ENCODE results near the gene IFIH1.

IFIH1 gene

DNA sequence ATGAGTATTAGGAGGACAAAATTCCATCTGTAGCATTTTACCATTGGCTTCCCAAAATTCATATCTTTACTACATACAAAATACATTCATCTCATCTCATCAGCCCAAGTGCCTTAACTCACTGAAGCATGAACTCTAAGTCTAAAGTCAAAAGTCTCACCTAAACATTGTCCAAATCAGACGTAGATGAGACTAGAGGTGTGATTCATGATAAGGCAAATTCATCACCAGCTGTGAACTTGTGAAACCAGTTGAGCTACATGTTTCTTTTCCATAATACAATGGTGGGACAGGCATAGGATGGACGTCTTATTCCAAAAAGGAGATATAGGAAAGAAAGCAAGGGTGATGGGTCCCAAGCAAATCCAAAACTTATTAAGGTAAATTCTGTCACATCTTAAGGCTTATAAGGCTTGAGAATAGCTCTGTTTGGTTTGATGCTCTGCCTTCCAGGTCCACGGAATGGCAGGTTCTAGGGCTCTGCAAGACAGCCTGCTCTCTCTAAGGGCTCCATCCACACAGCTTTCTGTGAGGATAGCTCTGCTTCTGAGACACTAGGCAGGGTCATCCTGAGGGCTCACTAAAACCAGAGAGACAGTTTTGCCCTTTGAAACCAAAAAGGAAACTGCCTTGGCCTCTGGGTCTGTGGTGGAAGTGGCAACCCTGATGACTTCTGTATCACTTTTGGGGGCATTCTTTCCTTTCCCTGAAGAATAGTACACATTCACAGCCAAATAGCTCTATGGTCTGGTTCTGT, 9.6 kb downstream of the IFIH1 start:
- no peak for DNase-seq (ENCODE audit: low spot score)

DNA sequence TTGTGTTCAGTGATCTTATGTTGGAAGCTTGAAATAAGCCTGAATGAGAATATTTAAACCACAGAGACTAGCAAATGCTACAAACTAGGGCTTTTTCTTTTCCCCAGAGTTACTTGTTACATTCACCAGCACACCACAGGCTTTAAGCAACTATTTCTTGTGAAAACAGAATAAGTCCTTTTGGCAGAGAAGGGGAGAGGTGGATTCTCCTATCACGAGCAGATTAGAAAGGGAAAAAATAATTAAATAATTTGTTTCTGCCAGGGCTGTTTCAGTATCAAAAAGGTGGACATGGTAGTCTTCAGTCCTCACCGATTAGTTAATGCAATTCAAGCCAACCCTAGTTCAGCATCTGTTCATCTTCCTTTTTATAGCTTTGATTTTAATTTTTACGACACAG, 12.6 kb downstream of the IFIH1 start:
- DNase-seq (ENCODE audit: low spot score) = no peak

DNA sequence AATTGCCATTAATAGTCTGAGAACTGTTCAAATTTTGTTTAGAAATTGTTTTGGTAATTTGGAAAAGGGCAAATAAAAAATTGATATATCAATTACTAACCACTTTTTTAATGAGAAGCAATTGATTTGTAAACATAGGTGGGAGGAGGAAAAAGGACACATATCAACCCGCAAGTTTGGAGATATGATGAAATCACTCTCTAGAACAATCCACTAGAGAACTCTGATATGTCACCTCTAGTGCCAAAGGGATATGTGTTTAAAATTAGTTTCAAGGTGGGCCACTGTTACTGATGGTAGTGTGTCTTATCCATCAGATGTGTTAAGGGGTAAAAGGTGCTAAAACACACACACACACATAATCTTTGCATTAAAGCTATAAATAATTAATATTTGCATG, 16.6 kb downstream of the IFIH1 start:
- no peak for DNase-seq (ENCODE audit: low spot score)

DNA sequence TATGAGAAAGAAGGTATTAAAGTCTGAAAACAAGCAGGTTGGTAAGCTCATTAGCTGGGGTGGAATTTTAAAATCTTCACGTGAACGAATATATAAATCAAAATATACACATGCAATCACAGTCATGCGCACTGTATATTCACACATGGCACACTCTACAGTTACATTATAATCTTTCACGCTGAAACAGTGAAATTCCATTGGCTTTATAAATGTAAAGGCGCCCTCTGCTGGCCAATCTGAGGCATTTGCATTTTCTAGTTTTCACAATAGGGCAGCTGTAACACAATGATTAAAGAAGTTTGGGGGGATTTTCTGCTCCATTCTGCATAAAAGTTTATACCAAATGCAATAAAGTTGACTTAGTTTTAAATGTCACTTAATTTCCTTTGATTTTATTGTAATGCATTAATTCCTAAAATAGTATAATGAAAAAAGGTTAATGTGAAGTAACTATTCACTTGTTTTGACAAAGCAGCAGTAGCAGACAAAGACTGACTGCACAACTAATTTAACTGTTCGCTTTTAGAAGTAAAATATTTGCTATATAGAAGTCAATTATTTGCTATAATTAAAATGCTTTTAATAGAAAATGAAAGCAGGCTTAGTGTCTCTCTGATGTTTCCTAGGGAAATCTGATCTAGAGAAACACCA, 17.2 kb downstream of the IFIH1 start:
- peak; percentile 29 for DNase-seq (ENCODE audit: low spot score)

DNA sequence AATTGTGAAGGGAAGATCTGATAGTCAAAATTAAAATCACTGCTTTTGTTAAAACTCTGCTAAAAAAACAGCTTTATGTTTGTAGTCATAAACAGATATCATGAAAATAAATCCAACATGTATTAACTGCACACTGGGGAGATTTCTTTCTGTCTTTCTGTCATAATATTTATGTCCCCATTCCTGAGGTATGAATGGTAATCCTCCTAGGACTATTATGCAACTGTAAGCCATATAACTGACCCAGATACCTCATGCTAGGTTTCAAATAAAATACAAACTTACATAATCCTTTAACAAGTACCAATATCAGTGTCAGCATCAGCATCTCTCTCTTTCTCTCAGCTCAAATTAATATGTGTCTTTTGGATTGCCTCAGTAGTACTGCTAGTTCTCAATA, 18.2 kb downstream of the IFIH1 start:
- no peak for DNase-seq (ENCODE audit: low spot score)

DNA sequence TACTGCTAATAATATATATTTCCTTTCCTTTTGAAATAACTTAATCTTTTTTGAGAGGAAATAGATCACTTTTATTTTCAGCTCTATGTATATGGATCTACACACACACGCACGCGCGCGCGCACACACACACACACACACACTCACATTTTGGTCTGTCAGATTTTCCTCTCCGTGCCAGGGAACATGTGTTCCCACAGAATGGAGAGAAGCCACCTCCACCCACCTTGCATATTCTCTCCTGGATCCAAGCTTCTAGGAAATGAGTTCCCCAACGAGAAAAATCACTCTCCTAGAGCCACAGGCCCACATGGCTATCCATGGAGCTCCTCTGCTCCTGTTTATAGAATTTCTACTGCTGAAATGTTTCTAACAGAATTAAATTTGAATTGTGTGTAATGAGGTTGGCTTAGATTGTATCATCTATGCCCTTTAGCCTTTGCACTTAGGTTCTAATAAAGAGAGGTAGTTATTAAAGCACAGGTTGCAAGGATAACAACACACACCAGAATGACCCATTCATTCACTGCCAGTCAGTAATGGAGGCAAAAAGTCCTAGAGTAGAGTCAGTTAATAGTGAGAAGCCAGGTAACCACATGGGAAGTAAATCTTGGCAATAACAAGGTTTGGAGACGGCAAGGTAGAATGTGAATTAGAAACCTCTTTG, 19.7 kb downstream of the IFIH1 start:
- no peak for DNase-seq (ENCODE audit: low spot score)

DNA sequence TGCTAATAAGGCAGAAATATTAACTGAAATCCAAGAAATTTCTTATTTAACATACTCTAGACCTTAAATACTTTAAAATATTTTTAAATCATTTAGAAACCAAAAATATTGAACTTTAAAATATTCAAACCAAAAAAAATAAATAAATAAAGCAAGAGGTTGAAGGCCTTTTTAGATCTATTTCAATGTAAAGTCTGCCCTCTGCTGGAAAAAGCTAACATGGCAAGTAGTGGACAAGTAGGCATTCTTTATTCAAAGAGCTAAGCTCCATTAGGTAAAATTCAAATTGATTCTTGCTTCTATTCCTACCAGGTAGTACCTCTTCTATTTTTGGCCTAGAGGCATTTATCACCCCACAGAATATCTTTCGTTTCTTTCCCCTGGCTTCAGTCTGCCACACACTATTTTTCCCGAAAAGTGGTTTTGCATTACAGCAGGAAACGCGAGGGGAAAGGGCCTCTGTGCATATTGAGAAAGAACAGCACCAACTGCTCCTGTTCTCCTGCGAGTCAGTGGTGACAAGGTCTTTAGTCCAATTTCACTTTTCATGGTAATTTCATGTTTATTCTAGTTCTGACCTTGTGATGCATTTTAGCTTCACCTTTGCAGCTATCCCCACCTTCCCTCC, 20.4 kb downstream of the IFIH1 start:
- DNase-seq (ENCODE audit: low spot score) = peak; percentile 26

DNA sequence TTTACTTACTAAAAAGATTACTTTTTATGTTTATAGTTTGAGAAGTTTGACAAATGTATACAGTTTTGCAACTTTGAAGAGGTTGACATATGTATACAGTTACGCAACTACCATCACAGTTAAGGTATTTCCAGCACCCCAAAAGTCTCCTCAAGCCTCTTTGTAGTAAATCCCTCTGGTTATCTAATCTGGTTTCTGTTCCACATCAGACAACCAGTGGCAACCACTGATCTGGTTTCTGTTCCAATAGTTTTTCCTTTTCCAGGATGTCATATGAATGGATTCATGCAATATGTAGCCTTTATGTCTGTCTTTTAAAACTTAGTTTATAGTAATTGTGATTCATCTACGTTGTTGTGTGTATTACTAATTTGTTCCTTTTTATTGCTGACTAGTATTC, 23.5 kb downstream of the IFIH1 start:
- DNase-seq (ENCODE audit: low spot score) = no peak

DNA sequence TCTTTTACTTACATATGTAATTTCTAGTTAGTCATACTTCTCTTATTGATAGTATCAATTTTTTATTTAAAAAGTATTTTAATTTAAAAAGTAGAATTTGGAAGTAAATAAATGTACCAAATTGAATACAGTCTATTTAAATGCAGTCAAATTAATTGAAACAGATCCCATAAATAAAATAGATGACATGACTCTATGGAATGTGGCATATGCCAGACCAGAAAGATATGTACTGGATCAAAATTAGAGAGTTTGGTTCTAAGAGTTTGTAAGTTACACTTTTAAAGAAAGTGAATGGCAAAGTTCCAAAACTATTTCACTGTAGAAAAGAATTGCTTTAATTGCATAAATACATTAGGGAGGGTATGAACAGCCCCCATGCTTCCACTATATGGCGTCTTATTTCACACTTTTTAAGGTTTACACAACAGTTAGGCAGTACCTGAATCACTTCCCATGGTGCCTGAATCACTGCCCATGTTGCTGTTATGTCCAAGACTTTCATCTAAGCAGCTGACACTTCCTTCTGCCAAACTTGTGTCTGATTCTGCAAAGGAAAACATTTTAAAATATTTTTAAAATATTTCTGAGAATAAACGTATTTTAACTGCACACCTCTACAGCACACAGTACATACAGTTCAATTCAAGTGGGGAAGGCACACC, 25.2 kb downstream of the IFIH1 start:
- no peak for DNase-seq (ENCODE audit: low spot score)

DNA sequence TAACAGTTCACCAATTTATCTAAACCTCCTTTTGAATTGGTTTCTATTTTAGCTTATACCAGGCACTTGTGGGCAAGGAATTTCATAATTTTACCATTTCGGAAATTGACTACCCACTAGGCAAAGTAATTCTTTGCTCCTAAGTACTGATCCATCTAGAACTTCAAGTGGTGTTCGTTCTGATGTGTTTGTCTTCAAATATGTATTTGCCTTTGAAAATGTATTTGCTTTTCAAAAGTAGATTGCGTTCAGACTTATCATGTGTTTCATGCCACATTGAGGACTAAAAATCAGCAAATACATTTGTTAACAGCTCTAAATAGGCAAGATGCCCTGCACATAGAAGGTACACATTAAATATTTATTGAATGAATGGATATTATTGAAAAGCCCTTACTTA, 26.7 kb downstream of the IFIH1 start:
- DNase-seq (ENCODE audit: low spot score) = no peak

DNA sequence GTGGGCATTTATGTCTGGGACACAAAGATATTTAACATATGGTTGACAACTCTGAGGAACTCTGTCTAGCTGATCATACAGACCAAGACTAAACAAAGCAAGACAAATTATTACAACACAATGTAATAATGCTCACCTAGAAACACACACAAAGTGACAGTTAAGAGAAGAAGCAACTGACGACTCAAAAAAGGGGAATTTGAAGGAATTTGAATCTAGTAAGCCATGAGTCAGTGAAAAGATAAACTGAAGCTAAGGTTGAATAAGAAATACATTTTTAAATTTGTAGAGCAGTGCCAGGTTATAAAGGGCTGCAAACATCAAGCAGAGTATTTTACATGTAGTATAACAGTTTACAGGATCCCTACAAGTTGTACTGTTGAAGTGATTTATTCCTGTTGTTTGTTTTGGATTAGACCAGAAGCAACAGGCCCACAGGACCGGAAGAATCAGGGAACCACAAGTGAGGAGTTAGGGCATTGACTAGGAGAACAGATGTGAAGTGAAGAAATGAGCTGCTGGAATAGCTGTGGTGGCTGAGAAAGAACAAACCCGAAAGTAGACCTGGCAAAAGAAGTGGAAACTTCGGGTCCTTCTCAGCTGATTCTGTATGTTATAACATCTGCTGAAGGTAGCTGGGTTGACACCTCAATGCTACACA, 35.6 kb downstream of the IFIH1 start:
- no peak for DNase-seq (ENCODE audit: low spot score)

DNA sequence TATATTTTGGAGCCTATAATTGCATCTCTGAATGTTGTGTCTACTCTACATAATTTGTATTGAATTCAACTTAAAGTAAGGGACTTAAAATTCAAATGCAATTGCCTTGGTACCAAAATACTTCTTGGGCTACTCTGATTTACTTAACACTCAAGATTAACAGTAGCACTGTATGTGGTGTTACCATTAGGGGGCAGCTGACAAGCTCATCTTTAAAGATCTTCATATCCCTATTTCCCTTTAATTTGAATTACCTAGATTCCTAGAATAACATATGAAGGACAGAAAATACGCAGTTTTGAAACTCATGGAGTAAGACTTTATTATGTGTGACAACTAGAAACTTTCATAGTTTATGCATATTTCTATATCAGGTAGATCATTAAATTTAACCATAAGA, 37.8 kb downstream of the IFIH1 start:
- DNase-seq (ENCODE audit: low spot score) = no peak

DNA sequence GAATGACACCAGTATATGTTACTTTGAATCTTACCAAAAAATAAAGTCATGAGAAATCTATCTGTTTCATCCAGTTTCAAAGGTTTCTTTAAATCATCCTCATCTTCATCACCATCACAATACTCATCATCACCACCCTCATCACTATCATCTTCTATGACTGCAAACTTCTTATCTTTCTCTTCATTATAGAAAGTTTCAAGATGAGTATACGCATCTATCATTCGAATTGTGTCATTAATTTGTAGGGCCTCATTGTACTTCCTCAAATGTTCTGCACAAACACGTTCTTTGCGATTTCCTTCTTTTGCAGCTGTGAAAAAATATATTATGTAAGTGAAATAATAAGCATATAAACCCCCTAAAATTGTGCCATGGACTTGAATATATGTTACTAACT, 41.1 kb downstream of the IFIH1 start:
- DNase-seq (ENCODE audit: low spot score) = no peak

DNA sequence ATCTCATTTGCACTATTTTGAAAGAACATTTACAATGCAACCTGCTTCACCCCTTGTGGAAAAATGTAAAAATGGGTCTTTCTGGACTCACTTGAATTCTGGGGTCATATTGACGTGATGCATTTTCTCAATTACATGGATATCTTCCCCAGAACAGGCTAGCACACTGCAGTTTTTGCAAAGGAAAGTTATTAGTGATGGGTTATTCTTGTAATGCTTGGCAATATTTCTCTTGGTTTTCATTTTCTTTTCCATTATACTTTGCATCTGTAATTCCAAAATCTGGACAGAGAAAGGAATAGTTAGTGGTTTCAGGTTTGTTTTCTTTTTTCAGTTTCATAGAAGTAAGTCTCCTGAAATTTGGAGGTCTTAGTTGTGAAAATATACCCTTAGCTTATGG, 50.5 kb downstream of the IFIH1 start:
- DNase-seq (ENCODE audit: low spot score) = no peak

DNA sequence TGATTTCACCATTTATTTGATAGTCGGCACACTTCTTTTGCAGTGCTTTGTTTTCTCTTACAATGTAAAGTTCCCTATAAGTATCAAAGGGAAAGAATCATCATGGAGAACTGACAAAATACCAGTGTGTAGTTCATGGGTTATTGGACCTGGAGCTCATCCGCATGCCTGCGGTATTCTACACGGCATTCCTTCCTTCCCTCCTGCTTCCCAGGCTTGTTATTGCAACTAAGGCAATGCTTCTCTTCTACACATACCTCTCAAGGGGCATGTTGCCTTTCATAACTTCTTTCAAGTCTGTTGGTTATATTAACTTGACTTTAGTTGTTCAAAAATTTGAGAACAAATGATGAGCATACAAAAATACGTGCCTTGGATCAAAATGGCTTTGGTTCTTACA, 51.0 kb downstream of the IFIH1 start:
- no peak for DNase-seq (ENCODE audit: low spot score)

DNA sequence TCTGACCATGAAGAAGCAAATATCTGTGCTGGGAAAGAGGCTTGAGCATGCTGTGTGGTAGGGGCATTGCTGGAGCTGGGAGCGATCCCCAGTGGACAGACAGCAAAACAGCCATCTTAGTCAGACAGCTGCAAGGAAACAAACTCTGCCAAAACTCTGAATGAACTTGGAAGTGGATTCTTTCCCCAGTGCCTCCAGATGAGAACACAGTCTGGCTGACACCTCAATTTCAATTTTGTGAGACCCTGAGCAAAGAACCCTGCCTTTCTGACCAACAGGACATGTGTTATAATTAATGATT, 52.1 kb downstream of the IFIH1 start:
- DNase-seq (ENCODE audit: low spot score) = no peak

DNA sequence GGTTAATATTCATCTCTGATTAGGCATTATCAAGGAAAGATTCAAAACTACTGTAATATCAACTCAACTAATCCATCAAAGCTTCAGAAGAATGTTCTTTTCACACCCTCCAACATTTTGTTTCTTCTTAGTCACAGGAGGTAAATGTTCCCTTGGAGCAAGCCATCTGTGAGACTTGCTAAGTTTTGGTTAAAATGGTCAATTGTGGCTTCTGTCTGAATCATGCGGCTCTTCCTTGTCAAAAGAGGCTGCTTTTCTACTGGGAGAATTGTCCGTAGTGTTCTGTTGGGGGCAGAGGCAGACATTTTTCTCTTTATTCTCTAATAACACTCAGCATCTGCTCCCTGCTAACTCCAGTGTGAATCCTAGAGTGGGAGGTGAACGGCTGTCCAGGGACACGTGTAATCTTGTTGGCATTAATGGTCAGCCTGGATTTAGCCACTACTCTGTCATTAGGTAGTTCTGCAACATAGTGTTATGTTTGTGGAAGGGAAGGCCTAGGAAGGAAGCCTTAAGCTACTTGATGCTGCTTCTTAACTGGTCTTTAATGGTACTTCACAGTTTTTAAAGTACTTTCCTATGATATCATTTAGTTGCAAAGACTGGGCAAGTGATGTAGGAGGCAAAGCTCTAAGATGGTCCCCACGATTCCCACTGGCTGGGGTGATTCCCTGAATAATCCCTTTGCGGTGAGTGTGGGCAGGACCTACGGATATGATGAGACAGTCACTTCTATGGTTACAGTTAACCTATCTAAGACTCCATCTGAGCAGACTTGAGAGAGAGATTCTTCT, 52.6 kb downstream of the IFIH1 start:
- no peak for DNase-seq (ENCODE audit: low spot score)

DNA sequence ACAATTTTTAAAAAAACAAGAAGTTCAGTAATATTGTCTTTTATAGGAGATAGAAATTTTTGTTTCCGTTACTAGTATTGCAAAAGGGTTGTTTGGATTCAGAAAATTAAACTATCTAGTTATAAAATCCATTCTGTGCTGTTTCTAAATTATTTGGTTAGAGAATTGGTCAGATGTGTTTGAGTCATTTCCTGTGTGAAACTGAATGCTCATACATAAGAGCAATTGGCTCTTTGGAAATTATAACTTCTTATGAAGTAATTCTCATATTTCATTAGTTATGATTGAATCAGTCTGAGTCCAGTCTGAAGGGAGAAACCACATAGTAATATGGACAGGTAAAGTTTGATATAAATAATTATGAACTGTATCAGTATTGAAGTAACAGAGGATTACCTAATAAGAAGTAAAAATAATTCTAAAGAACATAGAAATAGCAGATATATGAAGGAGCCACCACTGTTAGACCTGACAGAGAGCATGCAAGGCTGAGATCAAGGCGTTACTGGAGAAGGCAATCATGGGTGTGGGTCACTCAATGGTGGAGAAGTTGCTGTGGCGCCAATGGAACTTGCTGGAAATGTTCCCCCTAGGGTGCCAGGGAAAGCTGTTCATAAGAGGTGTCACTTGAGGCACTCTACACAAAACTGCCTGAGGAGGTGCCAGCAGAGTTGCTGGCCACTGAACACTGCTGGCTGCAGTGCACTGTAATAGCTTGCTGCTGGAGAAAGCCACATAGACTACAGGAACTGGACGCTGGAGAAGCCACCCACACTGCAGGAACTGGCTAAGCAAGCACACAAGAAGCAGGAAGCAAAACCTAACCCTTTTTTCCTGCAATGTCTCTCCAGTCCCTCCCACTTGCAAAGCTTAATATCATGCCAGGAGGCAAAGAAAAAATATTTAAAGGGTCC, 57.2 kb downstream of the IFIH1 start:
- no peak for DNase-seq (ENCODE audit: low spot score)

DNA sequence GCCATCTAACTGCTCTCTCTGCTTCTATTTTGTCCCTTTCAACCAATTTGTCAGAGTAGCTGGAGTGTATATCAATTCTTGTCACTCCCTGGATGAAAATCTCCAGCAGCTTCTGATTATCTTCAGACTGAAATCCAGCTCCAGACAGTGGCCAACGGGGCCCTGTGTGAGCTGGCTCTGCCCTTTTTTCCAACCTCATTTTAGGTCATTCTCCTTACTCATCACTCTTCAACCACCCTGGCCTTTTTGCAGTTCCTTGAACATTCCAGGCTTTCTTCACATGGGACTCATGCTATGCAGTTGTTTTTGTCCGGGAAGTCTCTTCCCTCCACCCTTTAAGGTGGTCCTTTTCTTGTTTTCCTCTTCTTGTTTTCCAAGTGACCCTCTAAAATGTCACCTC, 59.8 kb downstream of the IFIH1 start:
- DNase-seq (ENCODE audit: low spot score) = no peak

DNA sequence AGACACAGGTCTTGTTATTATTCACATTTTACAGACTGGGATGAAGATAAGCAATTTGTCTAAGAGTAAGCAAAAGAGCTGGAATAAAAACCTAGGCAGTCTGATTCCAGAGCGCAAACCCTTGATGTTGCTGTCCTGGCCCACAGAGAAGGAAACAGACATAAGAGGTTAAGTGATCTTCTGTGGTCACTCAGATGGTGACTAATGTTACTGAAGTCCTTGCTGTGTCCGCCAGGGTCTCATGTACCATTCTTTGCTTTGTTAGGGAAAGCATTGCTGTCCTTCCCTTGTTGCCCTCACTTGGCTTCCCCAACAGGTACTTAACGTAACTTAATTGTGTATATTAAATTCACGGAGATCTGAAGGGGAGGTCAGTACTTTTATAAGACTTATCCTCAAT, 60.3 kb downstream of the IFIH1 start:
- no peak for DNase-seq (ENCODE audit: low spot score)
